Right lobe of liver (tissue), 6 donors: Measurements from ENCODE around the gene IP6K2. TPM values are rescaled to one million over a fixed set of nuclear protein-coding genes. Genes with fewer than 3 reads are reported as not detected.

ENCODE experiments used
- ATAC-seq, 4 donors: fragments of 200-7000 bp; cut with Tn5 transposase; one replicate each; pipeline ENCODE4 v1.9.1; 2020; ENCODE audit warnings: mild to moderate bottlenecking in 4 of 4, moderate library complexity in 4 of 4
- DNase-seq, 3 donors: peaks; one replicate each; pipeline ENCODE4 v3.0.0-alpha.2; 2020
- H3K27ac ChIP-seq, 3 donors: fragments of 200-600 bp; one replicate each; pipeline ENCODE4 v1.8.0; 2022
- H3K27me3 ChIP-seq, 2 donors: fragments of 200-600 bp; one replicate each; pipeline ENCODE4 v1.8.0; 2022
- H3K36me3 ChIP-seq, 4 donors: fragments of 200-600 bp; sonication (generic) in 1 of 4; one replicate each; pipeline versions ENCODE4 v1.5.1 to v1.8.0; 2017 to 2022; ENCODE audit warnings: control low read depth in 1 of 4
- H3K4me1 ChIP-seq, 4 donors: fragments of 200-600 bp; sonication (generic) in 1 of 4; one replicate each; pipeline versions ENCODE4 v1.5.1 to v1.8.0; 2017 to 2022; ENCODE audit warnings: control low read depth in 1 of 4
- H3K4me3 ChIP-seq, 3 donors: fragments of 200-600 bp; one replicate each; pipeline ENCODE4 v1.8.0; 2022
- H3K9me3 ChIP-seq, 4 donors: fragments of 200-600 bp; sonication (generic) in 1 of 4; one replicate each; pipeline versions ENCODE4 v1.5.1 to v1.8.0; 2017 to 2022; ENCODE audit warnings: control low read depth in 1 of 4
- POLR2A ChIP-seq: fragments of 450-650 bp; IDR thresholded peaks from one replicate; pipeline ENCODE4 v1.6.1; 2017; ENCODE audit warnings: antibody characterized with exemption, mild to moderate bottlenecking
- WGBS: methylation state at CpG from one replicate; pipeline ENCODE4 v1.1.6; 2018; ENCODE audit warnings: low coverage, low lambda C conversion rate; ENCODE audit not compliant: insufficient coverage; ENCODE audit errors: missing lambda C conversion rate; 5-methylcytosine and 5-hydroxymethylcytosine counted together
- intact Hi-C, 2 donors: fragments of 100-400 bp; cut with DNase I; formaldehyde crosslinking; loops; one replicate each; pipeline versions ENCODE4 v1.11.2 to v1.14.1; 2022
- total RNA-seq, 6 experiments: library from RNA; depleted of rRNA in 2 of 6; stranded (reverse); fragments of >200 nt in 2 of 6; fragmentation: NEBNext Ultra II Directional in 3 of 6; extraction: Animal tissue kit (Norgen Biotek cat#: 25700) in 3 of 6; gene quantifications; one replicate each; pipeline versions ENCODE4 v1.1.0 to v1.2.4, GENCODE V29; 2016 to 2023
- TF ChIP-seq, protein P1 (sequence below), 4 donors: fragments of 200-600 bp in 3 of 4; fragments of 450-650 bp in 1 of 4; IDR thresholded peaks; one replicate each; pipeline versions ENCODE4 v1.5.1 to v1.8.0; 2016 to 2022; ENCODE audit warnings: antibody characterized with exemption in 4 of 4, mild to moderate bottlenecking in 2 of 4
- donor health status: DM: no; HTN: yes; CAD: no.
- donor health status: DM: no; HTN: no; CAD: no.
- donor health status: DM: no; HTN: no; CAD: no.
- donor health status: DM: no; HTN: yes; CAD: no.
- donor health status: DM: no; HTN: yes; CAD: no.

IP6K2 gene
- total RNA-seq, 6 experiments from 2014 or later, result 25.4 to 31.4 (median 27.4) TPM

- ATAC-seq (no peak), DNase-seq (no peak)
- H3K4me1 ChIP-seq, result no peaks in the 10 kb centered on the region
- no peaks in the 10 kb centered on the region for H3K36me3 ChIP-seq
- WGBS, result no CpG with 5 or more reads among the region's 15 CpGs
- TF ChIP-seq, protein P1, sequence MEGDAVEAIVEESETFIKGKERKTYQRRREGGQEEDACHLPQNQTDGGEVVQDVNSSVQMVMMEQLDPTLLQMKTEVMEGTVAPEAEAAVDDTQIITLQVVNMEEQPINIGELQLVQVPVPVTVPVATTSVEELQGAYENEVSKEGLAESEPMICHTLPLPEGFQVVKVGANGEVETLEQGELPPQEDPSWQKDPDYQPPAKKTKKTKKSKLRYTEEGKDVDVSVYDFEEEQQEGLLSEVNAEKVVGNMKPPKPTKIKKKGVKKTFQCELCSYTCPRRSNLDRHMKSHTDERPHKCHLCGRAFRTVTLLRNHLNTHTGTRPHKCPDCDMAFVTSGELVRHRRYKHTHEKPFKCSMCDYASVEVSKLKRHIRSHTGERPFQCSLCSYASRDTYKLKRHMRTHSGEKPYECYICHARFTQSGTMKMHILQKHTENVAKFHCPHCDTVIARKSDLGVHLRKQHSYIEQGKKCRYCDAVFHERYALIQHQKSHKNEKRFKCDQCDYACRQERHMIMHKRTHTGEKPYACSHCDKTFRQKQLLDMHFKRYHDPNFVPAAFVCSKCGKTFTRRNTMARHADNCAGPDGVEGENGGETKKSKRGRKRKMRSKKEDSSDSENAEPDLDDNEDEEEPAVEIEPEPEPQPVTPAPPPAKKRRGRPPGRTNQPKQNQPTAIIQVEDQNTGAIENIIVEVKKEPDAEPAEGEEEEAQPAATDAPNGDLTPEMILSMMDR (IDR thresholded peaks at IDR 0.05), result no peak
- H3K27me3 ChIP-seq, result no peaks in the 10 kb centered on the region
- H3K9me3 ChIP-seq, result no peaks in the 10 kb centered on the region
- no peak overlapping the region for H3K4me3 ChIP-seq
- intact Hi-C loops, result no loop called here
- H3K27ac ChIP-seq, result no peak overlapping the region
Observed at GRCh38 chr3:48648188-48648850, 68.7 kb downstream of the IP6K2 start.

- TF ChIP-seq, protein P1 (IDR thresholded peaks at IDR 0.05), result no peak
- TF ChIP-seq POLR2A, result no peak
- no peak overlapping the region for H3K4me3 ChIP-seq
- H3K27ac ChIP-seq, result no peak overlapping the region
- DNase-seq, result no peak
- H3K9me3 ChIP-seq, result no peaks in the 10 kb centered on the region
- H3K27me3 ChIP-seq, result no peaks in the 10 kb centered on the region
- intact Hi-C loops, result no loop called here
- no peaks in the 10 kb centered on the region for H3K4me1 ChIP-seq
- no peaks in the 10 kb centered on the region for H3K36me3 ChIP-seq
- WGBS, result 73% methylated on average over 7 of the region's 9 CpGs
- no peak for ATAC-seq
Observed at GRCh38 chr3:48647714-48648113, 69.3 kb downstream of the IP6K2 start.

- H3K4me1 ChIP-seq, result no peaks in the 10 kb centered on the region
- no peak for ATAC-seq
- DNase-seq, result no peak
- TF ChIP-seq, protein P1 (IDR thresholded peaks at IDR 0.05), result no peak
- TF ChIP-seq POLR2A, result no peak
- H3K27ac ChIP-seq, result no peak overlapping the region
- H3K27me3 ChIP-seq, result no peaks in the 10 kb centered on the region
- intact Hi-C loops, result no loop called here
- H3K9me3 ChIP-seq, result no peaks in the 10 kb centered on the region
- no peak overlapping the region for H3K4me3 ChIP-seq
- H3K36me3 ChIP-seq, result no peaks in the 10 kb centered on the region
- no CpG with 5 or more reads among the region's 22 CpGs for WGBS
Observed at GRCh38 chr3:48644898-48645760, 71.9 kb downstream of the IP6K2 start.

GRCh38 chr3:48642605-48643004 is 74.4 kb downstream of the IP6K2 start:
- no peaks in the 10 kb centered on the region for H3K27me3 ChIP-seq
- H3K4me3 ChIP-seq, result no peak overlapping the region
- TF ChIP-seq, protein P1 (IDR thresholded peaks at IDR 0.05), result no peak
- no peak for TF ChIP-seq POLR2A
- intact Hi-C loops, result no loop called here
- no CpG with 5 or more reads among the region's 12 CpGs for WGBS
- ATAC-seq (no peak), DNase-seq (no peak)
- H3K36me3 ChIP-seq, result no peaks in the 10 kb centered on the region
- H3K4me1 ChIP-seq, result no peaks in the 10 kb centered on the region
- H3K9me3 ChIP-seq, result no peaks in the 10 kb centered on the region
- H3K27ac ChIP-seq, result no peak overlapping the region
